ENCODE results near the gene USP38.

DNA sequence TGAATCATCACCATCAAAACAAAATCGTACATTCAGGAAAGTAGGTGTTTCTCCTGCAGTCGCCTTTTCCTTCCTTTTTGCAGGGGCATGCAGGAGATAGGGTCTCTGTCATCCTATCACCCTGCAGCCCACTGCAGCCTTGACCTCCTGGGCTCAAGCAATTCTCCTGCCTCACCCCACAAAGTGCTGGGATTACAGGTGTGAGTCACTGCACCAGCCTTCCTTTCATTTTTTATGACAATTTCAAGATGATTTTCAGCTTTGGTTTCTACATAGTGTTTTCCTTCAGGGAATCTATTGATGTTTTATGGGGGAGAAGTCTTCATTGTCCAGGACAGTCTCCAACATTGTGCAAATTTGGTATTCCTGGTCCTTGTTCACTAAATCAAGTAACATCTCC, 71.7 kb downstream of the USP38 start:
- TF ChIP-seq, protein P1, sequence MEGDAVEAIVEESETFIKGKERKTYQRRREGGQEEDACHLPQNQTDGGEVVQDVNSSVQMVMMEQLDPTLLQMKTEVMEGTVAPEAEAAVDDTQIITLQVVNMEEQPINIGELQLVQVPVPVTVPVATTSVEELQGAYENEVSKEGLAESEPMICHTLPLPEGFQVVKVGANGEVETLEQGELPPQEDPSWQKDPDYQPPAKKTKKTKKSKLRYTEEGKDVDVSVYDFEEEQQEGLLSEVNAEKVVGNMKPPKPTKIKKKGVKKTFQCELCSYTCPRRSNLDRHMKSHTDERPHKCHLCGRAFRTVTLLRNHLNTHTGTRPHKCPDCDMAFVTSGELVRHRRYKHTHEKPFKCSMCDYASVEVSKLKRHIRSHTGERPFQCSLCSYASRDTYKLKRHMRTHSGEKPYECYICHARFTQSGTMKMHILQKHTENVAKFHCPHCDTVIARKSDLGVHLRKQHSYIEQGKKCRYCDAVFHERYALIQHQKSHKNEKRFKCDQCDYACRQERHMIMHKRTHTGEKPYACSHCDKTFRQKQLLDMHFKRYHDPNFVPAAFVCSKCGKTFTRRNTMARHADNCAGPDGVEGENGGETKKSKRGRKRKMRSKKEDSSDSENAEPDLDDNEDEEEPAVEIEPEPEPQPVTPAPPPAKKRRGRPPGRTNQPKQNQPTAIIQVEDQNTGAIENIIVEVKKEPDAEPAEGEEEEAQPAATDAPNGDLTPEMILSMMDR (IDR thresholded peaks at IDR 0.05), result no peak
- no peak for TF ChIP-seq POLR2AphosphoS5 (IDR thresholded peaks at IDR 0.05)
- no peak for TF ChIP-seq POLR2A (IDR thresholded peaks at IDR 0.05)
